ENCODE measurements around the gene SLC2A3.
A peak's percentile ranks its signal among the peaks of the same experiment; 100 is the strongest.
"Not testable (repeated sequence)": the region's sequence is repeated elsewhere in the genome, so short reads cannot be mapped to it uniquely, and the experiment has no call there.

The SLC2A3 gene

GRCh38 chr12:7910106-7910505, 25.9 kb downstream of the SLC2A3 start:
- not testable (repeated sequence) for H3K27me3 Mint-ChIP-seq; H3K4me3 Mint-ChIP-seq; ATAC-seq; H3K27ac Mint-ChIP-seq; DNase-seq; H3K4me1 Mint-ChIP-seq; H3K36me3 Mint-ChIP-seq (ENCODE audit: low read depth); H3K9me3 Mint-ChIP-seq

- ATAC-seq (no peak), DNase-seq (peak; percentile 16)
- Mint-ChIP-seq H3K27ac (no peak overlapping the region), H3K9me3 (no peaks in the 10 kb centered on the region), H3K27me3 (no peaks in the 10 kb centered on the region), H3K4me3 (no peak overlapping the region), H3K36me3 (ENCODE audit: low read depth) (no peaks in the 10 kb centered on the region), H3K4me1 (no peaks in the 10 kb centered on the region)
Observed at GRCh38 chr12:7907009-7907408, 29.0 kb downstream of the SLC2A3 start.

DNA sequence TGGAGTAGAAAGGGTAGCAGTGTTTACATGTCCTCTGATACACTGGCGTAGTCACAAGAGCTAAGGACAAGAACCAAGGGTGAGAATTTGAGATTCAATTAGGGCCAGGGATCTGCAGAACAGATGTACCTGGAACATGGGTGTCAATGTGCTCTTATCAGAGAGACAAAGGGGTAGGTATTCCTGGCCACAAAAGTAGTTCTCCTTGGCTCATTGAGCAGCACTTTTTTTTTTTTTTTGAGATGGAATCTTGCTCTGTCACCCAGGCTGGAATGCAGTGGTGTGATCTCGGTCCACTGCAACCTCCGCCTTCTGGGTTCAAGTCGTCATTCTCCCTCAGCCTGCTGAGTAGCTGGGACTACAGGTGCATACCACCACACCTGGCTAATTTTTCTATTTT, 29.7 kb downstream of the SLC2A3 start:
- H3K27me3 Mint-ChIP-seq; H3K4me1 Mint-ChIP-seq; H3K4me3 Mint-ChIP-seq; H3K27ac Mint-ChIP-seq; ATAC-seq; H3K36me3 Mint-ChIP-seq (ENCODE audit: low read depth); DNase-seq; H3K9me3 Mint-ChIP-seq: not testable (repeated sequence)

DNA sequence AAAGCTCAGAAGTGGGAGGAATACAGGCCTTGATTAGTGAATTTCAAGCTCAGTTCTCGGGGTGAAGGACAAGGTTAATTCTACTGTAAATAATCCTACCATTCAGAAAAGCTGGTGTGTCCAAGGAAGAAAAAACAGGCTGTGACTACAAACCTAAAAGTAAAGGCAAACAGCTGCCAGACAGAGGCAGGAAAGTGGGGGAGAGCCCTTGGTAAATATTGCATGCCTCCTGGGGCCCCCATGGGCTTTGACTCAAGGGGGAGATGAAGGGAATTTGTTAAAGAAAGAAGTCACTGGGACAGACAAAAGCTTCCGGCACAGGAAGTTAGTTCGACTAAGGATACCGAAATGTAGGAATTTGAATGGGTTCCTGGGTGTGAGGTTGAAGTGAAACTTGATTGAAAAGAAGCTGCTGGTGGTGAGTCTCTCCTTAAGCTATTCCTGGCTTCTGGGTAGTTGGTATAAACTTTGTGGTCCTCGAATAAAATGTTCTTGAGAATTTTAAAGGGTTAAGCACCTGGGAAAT, 30.3 kb downstream of the SLC2A3 start:
- H3K9me3 Mint-ChIP-seq; DNase-seq; H3K4me1 Mint-ChIP-seq; H3K27me3 Mint-ChIP-seq; H3K4me3 Mint-ChIP-seq; ATAC-seq; H3K27ac Mint-ChIP-seq; H3K36me3 Mint-ChIP-seq (ENCODE audit: low read depth): not testable (repeated sequence)

GRCh38 chr12:7905071-7905470, 30.9 kb downstream of the SLC2A3 start:
- no peak overlapping the region for H3K27ac Mint-ChIP-seq
- no peak for DNase-seq
- no peaks in the 10 kb centered on the region for H3K4me1 Mint-ChIP-seq
- no peak overlapping the region for H3K4me3 Mint-ChIP-seq
- no peaks in the 10 kb centered on the region for H3K9me3 Mint-ChIP-seq
- no peaks in the 10 kb centered on the region for H3K27me3 Mint-ChIP-seq
- no peaks in the 10 kb centered on the region for H3K36me3 Mint-ChIP-seq (ENCODE audit: low read depth)
- no peak for ATAC-seq

DNA sequence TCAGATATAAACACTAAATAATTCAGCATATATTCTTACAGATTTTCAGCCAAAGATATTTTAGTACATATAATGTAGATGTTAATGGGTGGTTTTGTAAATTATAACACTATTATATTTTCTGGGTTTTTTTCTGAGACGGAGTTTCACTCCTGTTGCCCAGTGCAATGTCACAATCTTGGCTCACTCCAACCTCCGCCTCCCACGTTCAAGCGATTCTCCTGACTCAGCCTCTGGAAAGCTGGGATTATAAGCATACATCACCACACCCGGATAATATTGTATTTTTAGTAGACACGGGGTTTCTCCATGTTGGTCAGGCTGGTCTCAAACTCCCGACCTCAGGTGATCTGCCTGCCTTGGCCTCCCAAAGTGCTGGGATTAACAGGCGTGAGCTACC, 33.6 kb downstream of the SLC2A3 start:
- H3K27ac Mint-ChIP-seq; DNase-seq; H3K27me3 Mint-ChIP-seq; ATAC-seq; H3K9me3 Mint-ChIP-seq; H3K36me3 Mint-ChIP-seq (ENCODE audit: low read depth); H3K4me1 Mint-ChIP-seq; H3K4me3 Mint-ChIP-seq: not testable (repeated sequence)

- H3K4me1 Mint-ChIP-seq = no peaks in the 10 kb centered on the region
- no peaks in the 10 kb centered on the region for H3K36me3 Mint-ChIP-seq (ENCODE audit: low read depth)
- no peaks in the 10 kb centered on the region for H3K27me3 Mint-ChIP-seq
- DNase-seq (no peak), ATAC-seq (no peak)
- H3K27ac Mint-ChIP-seq = no peak overlapping the region
- H3K4me3 Mint-ChIP-seq = no peak overlapping the region
- no peaks in the 10 kb centered on the region for H3K9me3 Mint-ChIP-seq
Observed at GRCh38 chr12:7899755-7900154, 36.2 kb downstream of the SLC2A3 start.

GRCh38 chr12:7896726-7897125, 39.3 kb downstream of the SLC2A3 start:
- not testable (repeated sequence) for ATAC-seq; H3K36me3 Mint-ChIP-seq (ENCODE audit: low read depth); H3K9me3 Mint-ChIP-seq; DNase-seq; H3K4me1 Mint-ChIP-seq; H3K4me3 Mint-ChIP-seq; H3K27me3 Mint-ChIP-seq; H3K27ac Mint-ChIP-seq

- no peaks in the 10 kb centered on the region for H3K27me3 Mint-ChIP-seq
- no peak for ATAC-seq
- no peak overlapping the region for H3K27ac Mint-ChIP-seq
- no peak for DNase-seq
- H3K4me3 Mint-ChIP-seq = no peak overlapping the region
- H3K36me3 Mint-ChIP-seq (ENCODE audit: low read depth) = no peaks in the 10 kb centered on the region
- no peaks in the 10 kb centered on the region for H3K4me1 Mint-ChIP-seq
- H3K9me3 Mint-ChIP-seq = no peaks in the 10 kb centered on the region
Observed at GRCh38 chr12:7892186-7892980, 43.6 kb downstream of the SLC2A3 start.

DNA sequence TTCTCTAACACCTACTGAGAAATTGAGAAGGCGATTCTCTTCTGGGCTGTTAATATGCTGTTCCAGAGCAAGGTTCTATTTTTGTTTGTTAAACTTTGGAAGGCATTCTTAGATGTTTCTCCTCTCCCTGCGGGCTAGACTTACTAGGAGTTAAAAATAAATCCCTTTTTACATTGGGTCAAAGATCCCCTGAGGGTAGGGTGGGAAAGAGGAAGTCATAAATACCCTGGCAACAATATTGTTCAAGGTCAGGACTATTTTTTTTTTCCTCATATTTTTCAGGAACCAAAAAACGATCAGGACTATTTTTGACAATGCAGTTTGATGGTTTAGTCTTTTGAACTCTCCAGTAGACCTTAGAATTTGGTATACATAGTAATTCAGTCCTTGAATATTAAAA, 51.3 kb downstream of the SLC2A3 start:
- DNase-seq = no peak
- Mint-ChIP-seq H3K36me3 (ENCODE audit: low read depth) (no peaks in the 10 kb centered on the region), H3K4me1 (no peaks in the 10 kb centered on the region), H3K27ac (no peak overlapping the region), H3K4me3 (no peak overlapping the region), H3K9me3 (no peaks in the 10 kb centered on the region), H3K27me3 (peaks cover 2% of the 10 kb centered on the region)
- no peak for ATAC-seq

GRCh38 chr12:7881736-7882120, 54.3 kb downstream of the SLC2A3 start:
- not testable (repeated sequence) for H3K27ac Mint-ChIP-seq; H3K4me3 Mint-ChIP-seq; DNase-seq; ATAC-seq; H3K9me3 Mint-ChIP-seq; H3K4me1 Mint-ChIP-seq; H3K27me3 Mint-ChIP-seq; H3K36me3 Mint-ChIP-seq (ENCODE audit: low read depth)

DNA sequence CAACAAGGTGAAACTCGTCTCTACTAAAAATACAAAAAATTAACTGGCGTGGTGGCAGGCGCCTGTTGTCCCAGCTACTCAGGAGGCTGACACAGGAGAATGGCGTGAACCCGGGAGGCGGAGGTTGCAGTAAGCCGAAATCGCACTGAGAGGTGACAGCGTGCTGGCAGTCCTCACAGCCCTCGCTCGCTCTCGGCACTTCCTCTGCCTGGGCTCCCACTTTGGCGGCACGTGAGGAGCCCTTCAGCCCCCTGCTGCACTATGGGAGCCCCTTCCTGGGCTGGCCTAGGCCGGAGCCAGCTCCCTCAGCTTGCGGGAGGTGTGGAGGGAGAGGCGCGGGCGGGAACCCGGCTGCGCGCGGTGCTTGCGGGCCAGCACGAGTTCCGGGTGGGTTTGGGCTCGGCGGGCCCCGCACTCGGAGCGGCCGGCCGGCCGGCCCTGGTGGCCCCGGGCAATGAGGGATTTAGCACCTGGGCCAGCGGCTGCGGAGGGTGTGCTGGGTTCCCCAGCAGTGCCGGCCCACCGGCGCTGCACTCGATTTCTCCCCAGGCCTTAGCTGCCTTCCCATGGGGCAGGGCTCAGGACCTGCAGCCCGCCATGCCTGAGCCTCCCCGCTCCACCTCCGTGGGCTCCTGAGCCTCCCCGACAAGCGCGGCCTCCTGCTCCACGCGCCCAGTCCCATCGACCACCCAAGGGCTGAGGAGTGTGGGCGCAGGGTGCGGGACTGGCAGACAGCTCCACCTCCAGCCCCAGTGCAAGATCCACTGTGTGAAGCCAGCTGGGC, 54.8 kb downstream of the SLC2A3 start:
- ATAC-seq; H3K27me3 Mint-ChIP-seq; H3K27ac Mint-ChIP-seq; H3K9me3 Mint-ChIP-seq; H3K36me3 Mint-ChIP-seq (ENCODE audit: low read depth); H3K4me3 Mint-ChIP-seq; H3K4me1 Mint-ChIP-seq; DNase-seq: not testable (repeated sequence)

DNA sequence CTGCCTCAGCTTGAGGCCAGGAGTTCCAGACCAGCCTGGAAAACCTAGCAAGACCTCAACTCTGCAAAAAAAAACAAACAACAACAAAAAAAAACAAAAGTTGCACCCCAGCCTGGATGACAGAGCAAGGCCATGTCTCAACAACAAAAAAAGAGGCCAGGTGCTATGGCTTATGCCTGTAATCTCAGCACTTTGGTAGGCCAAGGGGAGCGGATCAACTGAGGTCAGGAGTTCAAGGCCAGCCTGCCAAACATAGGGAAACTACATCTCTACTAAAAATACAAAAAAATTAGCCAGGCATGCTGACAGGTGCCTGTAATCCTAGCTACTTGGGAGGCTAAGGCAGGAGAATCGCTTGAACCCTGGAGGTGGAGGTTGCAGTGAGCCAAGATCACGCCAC, 56.7 kb downstream of the SLC2A3 start:
- no peak for ATAC-seq
- H3K36me3 Mint-ChIP-seq (ENCODE audit: low read depth) = no peaks in the 10 kb centered on the region
- no peak overlapping the region for H3K27ac Mint-ChIP-seq
- no peaks in the 10 kb centered on the region for H3K4me1 Mint-ChIP-seq
- H3K9me3 Mint-ChIP-seq = no peaks in the 10 kb centered on the region
- H3K27me3 Mint-ChIP-seq = peaks cover under 1% of the 10 kb centered on the region
- no peak for DNase-seq
- H3K4me3 Mint-ChIP-seq = no peak overlapping the region

GRCh38 chr12:7877420-7877819, 58.6 kb downstream of the SLC2A3 start:
- DNase-seq (no peak), ATAC-seq (no peak)
- no peak overlapping the region for H3K27ac Mint-ChIP-seq
- H3K4me1 Mint-ChIP-seq = peaks cover 2% of the 10 kb centered on the region
- no peak overlapping the region for H3K4me3 Mint-ChIP-seq
- H3K36me3 Mint-ChIP-seq (ENCODE audit: low read depth) = no peaks in the 10 kb centered on the region
- H3K27me3 Mint-ChIP-seq = peaks cover 13% of the 10 kb centered on the region
- H3K9me3 Mint-ChIP-seq = no peaks in the 10 kb centered on the region
